ENCODE measurements around the gene HCRTR1. TPM values are rescaled to one million over a fixed set of nuclear protein-coding genes. Genes with fewer than 3 reads are reported as not detected.

HCRTR1 gene
- total and polyA plus RNA-seq, 2 of the 8 experiments (the other 6 are each of a cell fraction or from before 2014, with no cell fraction given) = 0.35 to 0.39 TPM

DNA sequence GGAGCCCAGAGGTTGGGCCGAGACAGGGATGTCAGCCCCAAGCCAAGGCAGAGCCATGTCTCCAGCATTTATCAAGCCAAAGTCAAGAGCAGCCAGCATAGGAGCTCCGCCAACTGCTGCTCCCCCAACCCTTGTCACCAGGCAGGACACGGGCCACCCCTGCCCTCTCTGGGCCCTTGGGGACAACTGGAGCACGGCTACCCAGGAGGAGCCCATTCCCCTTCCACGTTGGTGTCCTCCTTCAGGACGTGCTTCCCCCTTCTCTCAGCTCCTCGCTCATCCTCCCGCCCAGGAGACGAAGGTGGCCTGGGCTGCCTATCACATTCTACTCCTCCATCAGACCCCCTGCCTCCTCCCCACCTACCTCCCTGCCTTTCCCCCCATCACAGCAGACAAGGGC is 47.0 kb downstream of the HCRTR1 start (continued):
- TF ChIP-seq, protein P1, sequence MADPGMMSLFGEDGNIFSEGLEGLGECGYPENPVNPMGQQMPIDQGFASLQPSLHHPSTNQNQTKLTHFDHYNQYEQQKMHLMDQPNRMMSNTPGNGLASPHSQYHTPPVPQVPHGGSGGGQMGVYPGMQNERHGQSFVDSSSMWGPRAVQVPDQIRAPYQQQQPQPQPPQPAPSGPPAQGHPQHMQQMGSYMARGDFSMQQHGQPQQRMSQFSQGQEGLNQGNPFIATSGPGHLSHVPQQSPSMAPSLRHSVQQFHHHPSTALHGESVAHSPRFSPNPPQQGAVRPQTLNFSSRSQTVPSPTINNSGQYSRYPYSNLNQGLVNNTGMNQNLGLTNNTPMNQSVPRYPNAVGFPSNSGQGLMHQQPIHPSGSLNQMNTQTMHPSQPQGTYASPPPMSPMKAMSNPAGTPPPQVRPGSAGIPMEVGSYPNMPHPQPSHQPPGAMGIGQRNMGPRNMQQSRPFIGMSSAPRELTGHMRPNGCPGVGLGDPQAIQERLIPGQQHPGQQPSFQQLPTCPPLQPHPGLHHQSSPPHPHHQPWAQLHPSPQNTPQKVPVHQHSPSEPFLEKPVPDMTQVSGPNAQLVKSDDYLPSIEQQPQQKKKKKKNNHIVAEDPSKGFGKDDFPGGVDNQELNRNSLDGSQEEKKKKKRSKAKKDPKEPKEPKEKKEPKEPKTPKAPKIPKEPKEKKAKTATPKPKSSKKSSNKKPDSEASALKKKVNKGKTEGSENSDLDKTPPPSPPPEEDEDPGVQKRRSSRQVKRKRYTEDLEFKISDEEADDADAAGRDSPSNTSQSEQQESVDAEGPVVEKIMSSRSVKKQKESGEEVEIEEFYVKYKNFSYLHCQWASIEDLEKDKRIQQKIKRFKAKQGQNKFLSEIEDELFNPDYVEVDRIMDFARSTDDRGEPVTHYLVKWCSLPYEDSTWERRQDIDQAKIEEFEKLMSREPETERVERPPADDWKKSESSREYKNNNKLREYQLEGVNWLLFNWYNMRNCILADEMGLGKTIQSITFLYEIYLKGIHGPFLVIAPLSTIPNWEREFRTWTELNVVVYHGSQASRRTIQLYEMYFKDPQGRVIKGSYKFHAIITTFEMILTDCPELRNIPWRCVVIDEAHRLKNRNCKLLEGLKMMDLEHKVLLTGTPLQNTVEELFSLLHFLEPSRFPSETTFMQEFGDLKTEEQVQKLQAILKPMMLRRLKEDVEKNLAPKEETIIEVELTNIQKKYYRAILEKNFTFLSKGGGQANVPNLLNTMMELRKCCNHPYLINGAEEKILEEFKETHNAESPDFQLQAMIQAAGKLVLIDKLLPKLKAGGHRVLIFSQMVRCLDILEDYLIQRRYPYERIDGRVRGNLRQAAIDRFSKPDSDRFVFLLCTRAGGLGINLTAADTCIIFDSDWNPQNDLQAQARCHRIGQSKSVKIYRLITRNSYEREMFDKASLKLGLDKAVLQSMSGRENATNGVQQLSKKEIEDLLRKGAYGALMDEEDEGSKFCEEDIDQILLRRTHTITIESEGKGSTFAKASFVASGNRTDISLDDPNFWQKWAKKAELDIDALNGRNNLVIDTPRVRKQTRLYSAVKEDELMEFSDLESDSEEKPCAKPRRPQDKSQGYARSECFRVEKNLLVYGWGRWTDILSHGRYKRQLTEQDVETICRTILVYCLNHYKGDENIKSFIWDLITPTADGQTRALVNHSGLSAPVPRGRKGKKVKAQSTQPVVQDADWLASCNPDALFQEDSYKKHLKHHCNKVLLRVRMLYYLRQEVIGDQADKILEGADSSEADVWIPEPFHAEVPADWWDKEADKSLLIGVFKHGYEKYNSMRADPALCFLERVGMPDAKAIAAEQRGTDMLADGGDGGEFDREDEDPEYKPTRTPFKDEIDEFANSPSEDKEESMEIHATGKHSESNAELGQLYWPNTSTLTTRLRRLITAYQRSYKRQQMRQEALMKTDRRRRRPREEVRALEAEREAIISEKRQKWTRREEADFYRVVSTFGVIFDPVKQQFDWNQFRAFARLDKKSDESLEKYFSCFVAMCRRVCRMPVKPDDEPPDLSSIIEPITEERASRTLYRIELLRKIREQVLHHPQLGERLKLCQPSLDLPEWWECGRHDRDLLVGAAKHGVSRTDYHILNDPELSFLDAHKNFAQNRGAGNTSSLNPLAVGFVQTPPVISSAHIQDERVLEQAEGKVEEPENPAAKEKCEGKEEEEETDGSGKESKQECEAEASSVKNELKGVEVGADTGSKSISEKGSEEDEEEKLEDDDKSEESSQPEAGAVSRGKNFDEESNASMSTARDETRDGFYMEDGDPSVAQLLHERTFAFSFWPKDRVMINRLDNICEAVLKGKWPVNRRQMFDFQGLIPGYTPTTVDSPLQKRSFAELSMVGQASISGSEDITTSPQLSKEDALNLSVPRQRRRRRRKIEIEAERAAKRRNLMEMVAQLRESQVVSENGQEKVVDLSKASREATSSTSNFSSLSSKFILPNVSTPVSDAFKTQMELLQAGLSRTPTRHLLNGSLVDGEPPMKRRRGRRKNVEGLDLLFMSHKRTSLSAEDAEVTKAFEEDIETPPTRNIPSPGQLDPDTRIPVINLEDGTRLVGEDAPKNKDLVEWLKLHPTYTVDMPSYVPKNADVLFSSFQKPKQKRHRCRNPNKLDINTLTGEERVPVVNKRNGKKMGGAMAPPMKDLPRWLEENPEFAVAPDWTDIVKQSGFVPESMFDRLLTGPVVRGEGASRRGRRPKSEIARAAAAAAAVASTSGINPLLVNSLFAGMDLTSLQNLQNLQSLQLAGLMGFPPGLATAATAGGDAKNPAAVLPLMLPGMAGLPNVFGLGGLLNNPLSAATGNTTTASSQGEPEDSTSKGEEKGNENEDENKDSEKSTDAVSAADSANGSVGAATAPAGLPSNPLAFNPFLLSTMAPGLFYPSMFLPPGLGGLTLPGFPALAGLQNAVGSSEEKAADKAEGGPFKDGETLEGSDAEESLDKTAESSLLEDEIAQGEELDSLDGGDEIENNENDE (IDR thresholded peaks at IDR 0.05; ENCODE audit: insufficient replicate concordance, low read length) = no peak
- TF ChIP-seq SAP30 (IDR thresholded peaks at IDR 0.05; ENCODE audit: insufficient read depth, insufficient replicate concordance, low read length) (no peak), SIN3A (conservative IDR thresholded peaks at IDR 0.05 in 1 of 2, IDR thresholded peaks at IDR 0.05 in 1 of 2; ENCODE audit: low read depth in 1 of 2, low read length in 2 of 2) (no peak), CTBP2 (IDR thresholded peaks at IDR 0.05; ENCODE audit: borderline replicate concordance, insufficient read depth, insufficient read length, low read length) (no peak), FOSL1 (IDR thresholded peaks at IDR 0.05; ENCODE audit: insufficient read depth, low read depth, low read length) (no peak), JUN (IDR thresholded peaks at IDR 0.05; ENCODE audit: low read depth, low read length) (no peak), KDM5A (IDR thresholded peaks at IDR 0.05; ENCODE audit: low read length) (no peak), GABPA (IDR thresholded peaks at IDR 0.05; ENCODE audit: borderline replicate concordance, insufficient read depth, low read length) (no peak), RAD21 (IDR thresholded peaks at IDR 0.05 in 1 of 2, conservative IDR thresholded peaks at IDR 0.05 in 1 of 2; ENCODE audit: low read depth in 2 of 2, low read length in 2 of 2) (no peak)
- TF ChIP-seq, protein P2, sequence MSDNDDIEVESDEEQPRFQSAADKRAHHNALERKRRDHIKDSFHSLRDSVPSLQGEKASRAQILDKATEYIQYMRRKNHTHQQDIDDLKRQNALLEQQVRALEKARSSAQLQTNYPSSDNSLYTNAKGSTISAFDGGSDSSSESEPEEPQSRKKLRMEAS (IDR thresholded peaks at IDR 0.05) = no peak
